ENCODE data around the gene ZSCAN31.
"Not testable (repeated sequence)": the region's sequence is repeated elsewhere in the genome, so short reads cannot be mapped to it uniquely, and the experiment has no call there.

Gene ZSCAN31

GRCh38 chr6:28322661-28323060, 13.3 kb downstream of the ZSCAN31 start:
- Mint-ChIP-seq H3K4me1 (no peaks in the 10 kb centered on the region), H3K27ac (no peak overlapping the region), H3K27me3 (peaks cover 0 to 10% of the 10 kb centered on the region in 2 donors), H3K36me3 (peaks cover 35 to 43% of the 10 kb centered on the region in 2 donors), H3K9me3 (peaks cover 26 to 29% of the 10 kb centered on the region in 2 donors), H3K4me3 (no peak overlapping the region)
- ATAC-seq (replicated peaks) (no peak), DNase-seq (no peak)

GRCh38 chr6:28317866-28318265, 18.1 kb downstream of the ZSCAN31 start:
- not testable (repeated sequence) for H3K36me3 Mint-ChIP-seq; H3K9me3 Mint-ChIP-seq; ATAC-seq (replicated peaks); H3K4me1 Mint-ChIP-seq; DNase-seq; H3K4me3 Mint-ChIP-seq; H3K27me3 Mint-ChIP-seq
- H3K27ac Mint-ChIP-seq = peak overlapping the region; percentile 47

- peaks cover 0 to 2% of the 10 kb centered on the region in 2 donors for H3K4me1 Mint-ChIP-seq
- no peak for DNase-seq
- H3K4me3 Mint-ChIP-seq = no peak overlapping the region
- ATAC-seq (replicated peaks) = no peak
- H3K27me3 Mint-ChIP-seq = peaks cover 5 to 14% of the 10 kb centered on the region in 2 donors
- H3K9me3 Mint-ChIP-seq = peaks cover 0 to 2% of the 10 kb centered on the region in 2 donors
- peaks cover 15 to 19% of the 10 kb centered on the region in 2 donors for H3K36me3 Mint-ChIP-seq
- H3K27ac Mint-ChIP-seq = no peak overlapping the region
Measured at GRCh38 chr6:28315628-28316027, 20.3 kb downstream of the ZSCAN31 start.

GRCh38 chr6:28312939-28313338, 23.0 kb downstream of the ZSCAN31 start:
- peaks cover 5 to 14% of the 10 kb centered on the region in 2 donors for H3K27me3 Mint-ChIP-seq
- no peak for ATAC-seq (replicated peaks)

GRCh38 chr6:28311139-28311823, 24.7 kb downstream of the ZSCAN31 start:
- no peak overlapping the region for H3K4me3 Mint-ChIP-seq
- H3K9me3 Mint-ChIP-seq = peaks cover 4 to 8% of the 10 kb centered on the region in 2 donors
- DNase-seq = no peak
- no peak for ATAC-seq (replicated peaks)
- peaks cover 23 to 26% of the 10 kb centered on the region in 2 donors for H3K36me3 Mint-ChIP-seq
- H3K27ac Mint-ChIP-seq = no peak overlapping the region
- H3K4me1 Mint-ChIP-seq = peaks cover 0 to 2% of the 10 kb centered on the region in 2 donors
- H3K27me3 Mint-ChIP-seq = peaks cover 5 to 14% of the 10 kb centered on the region in 2 donors

More at GRCh38 chr6:28312939-28313338, 23.0 kb downstream of the ZSCAN31 start:
- DNase-seq = no peak
- Mint-ChIP-seq H3K9me3 (peaks cover 0 to 2% of the 10 kb centered on the region in 2 donors), H3K4me1 (peaks cover 0 to 2% of the 10 kb centered on the region in 2 donors), H3K4me3 (no peak overlapping the region), H3K36me3 (peaks cover 18 to 23% of the 10 kb centered on the region in 2 donors), H3K27ac (no peak overlapping the region)

GRCh38 chr6:28306363-28306762, 29.6 kb downstream of the ZSCAN31 start:
- Mint-ChIP-seq H3K4me1 (peaks cover 3 to 14% of the 10 kb centered on the region in 2 donors), H3K9me3 (peaks cover 4 to 11% of the 10 kb centered on the region in 2 donors), H3K36me3 (peaks cover 20 to 21% of the 10 kb centered on the region in 2 donors)
- DNase-seq; H3K4me3 Mint-ChIP-seq; H3K27ac Mint-ChIP-seq; H3K27me3 Mint-ChIP-seq; ATAC-seq (replicated peaks): not testable (repeated sequence)

GRCh38 chr6:28303570-28303969, 32.4 kb downstream of the ZSCAN31 start:
- peak in 1 of 2 donors; percentile 46 for ATAC-seq (replicated peaks)
- H3K27ac Mint-ChIP-seq = no peak overlapping the region
- H3K4me3 Mint-ChIP-seq = no peak overlapping the region

GRCh38 chr6:28296520-28297060, 39.4 kb downstream of the ZSCAN31 start:
- Mint-ChIP-seq H3K27ac (no peak overlapping the region), H3K9me3 (peaks cover 0 to 1% of the 10 kb centered on the region in 2 donors), H3K27me3 (no peaks in the 10 kb centered on the region), H3K36me3 (peaks cover 16 to 23% of the 10 kb centered on the region in 2 donors), H3K4me3 (no peak overlapping the region), H3K4me1 (no peaks in the 10 kb centered on the region)
- no peak for DNase-seq
- ATAC-seq (replicated peaks) = no peak

More at GRCh38 chr6:28303570-28303969, 32.4 kb downstream of the ZSCAN31 start:
- Mint-ChIP-seq H3K27me3 (no peaks in the 10 kb centered on the region), H3K9me3 (peaks cover 4 to 9% of the 10 kb centered on the region in 2 donors), H3K4me1 (peaks cover 3 to 14% of the 10 kb centered on the region in 2 donors), H3K36me3 (peaks cover 16 to 17% of the 10 kb centered on the region in 2 donors)
- DNase-seq = no peak

GRCh38 chr6:28295326-28295725, 40.6 kb downstream of the ZSCAN31 start:
- no peak overlapping the region for H3K27ac Mint-ChIP-seq
- no peak for DNase-seq
- H3K27me3 Mint-ChIP-seq = no peaks in the 10 kb centered on the region
- peaks cover 8 to 23% of the 10 kb centered on the region in 2 donors for H3K36me3 Mint-ChIP-seq
- peaks cover 4% of the 10 kb centered on the region in 2 donors for H3K9me3 Mint-ChIP-seq
- H3K4me3 Mint-ChIP-seq = no peak overlapping the region
- no peaks in the 10 kb centered on the region for H3K4me1 Mint-ChIP-seq
- no peak for ATAC-seq (replicated peaks)

- H3K9me3 Mint-ChIP-seq = peaks cover 2 to 4% of the 10 kb centered on the region in 2 donors
- no peaks in the 10 kb centered on the region for H3K4me1 Mint-ChIP-seq
- H3K4me3 Mint-ChIP-seq = no peak overlapping the region
- H3K27ac Mint-ChIP-seq = no peak overlapping the region
- peaks cover 0 to 1% of the 10 kb centered on the region in 2 donors for H3K27me3 Mint-ChIP-seq
- ATAC-seq (replicated peaks) (no peak), DNase-seq (no peak)
- H3K36me3 Mint-ChIP-seq = peaks cover 14 to 30% of the 10 kb centered on the region in 2 donors
Measured at GRCh38 chr6:28291573-28291972, 44.4 kb downstream of the ZSCAN31 start.

- H3K4me1 Mint-ChIP-seq = peaks cover 7 to 13% of the 10 kb centered on the region in 2 donors
- H3K36me3 Mint-ChIP-seq = peaks cover 24 to 38% of the 10 kb centered on the region in 2 donors
- no peaks in the 10 kb centered on the region for H3K9me3 Mint-ChIP-seq
- H3K27me3 Mint-ChIP-seq = peaks cover 12 to 16% of the 10 kb centered on the region in 2 donors
- no peak for DNase-seq
- ATAC-seq (replicated peaks) = no peak
- H3K27ac Mint-ChIP-seq = no peak overlapping the region
- no peak overlapping the region for H3K4me3 Mint-ChIP-seq
Measured at GRCh38 chr6:28282926-28283325, 53.0 kb downstream of the ZSCAN31 start.

GRCh38 chr6:28281288-28282064, 54.5 kb downstream of the ZSCAN31 start, which contains the start of gene PGBD1:
Gene PGBD1, plus strand, starts transcription at chr6:28281572. Its CDS starts 2,242 bp downstream, at chr6:28283814.
- Mint-ChIP-seq H3K36me3 (peaks cover 19 to 38% of the 10 kb centered on the region in 2 donors), H3K27ac (no peak within 1 kb of the TSS), H3K9me3 (no peaks in the 10 kb centered on the region)

GRCh38 chr6:28280595-28281287, 55.2 kb downstream of the ZSCAN31 start:
- H3K36me3 Mint-ChIP-seq = peaks cover 23 to 40% of the 10 kb centered on the region in 2 donors
- ATAC-seq (replicated peaks) (no peak), DNase-seq (no peak)
- H3K27me3 Mint-ChIP-seq = peaks cover 11 to 12% of the 10 kb centered on the region in 2 donors
- no peak overlapping the region for H3K27ac Mint-ChIP-seq
- no peaks in the 10 kb centered on the region for H3K9me3 Mint-ChIP-seq
- H3K4me1 Mint-ChIP-seq = peaks cover 7 to 13% of the 10 kb centered on the region in 2 donors
- peak overlapping the region; percentile 86 to 92 for H3K4me3 Mint-ChIP-seq

More at GRCh38 chr6:28281288-28282064, 54.5 kb downstream of the ZSCAN31 start, which contains the start of gene PGBD1:
- peak; percentile 95 to 97 for ATAC-seq (replicated peaks)
- peaks cover 7 to 13% of the 10 kb centered on the region in 2 donors for H3K4me1 Mint-ChIP-seq
- peaks cover 12 to 13% of the 10 kb centered on the region in 2 donors for H3K27me3 Mint-ChIP-seq
- peak; percentile 64 for DNase-seq
- peak within 1 kb of the TSS; percentile 86 to 92 for H3K4me3 Mint-ChIP-seq
